ENCODE measurements around the gene PTCD2.
A peak's percentile ranks its signal among the peaks of the same experiment; 100 is the strongest.

PTCD2 gene

DNA sequence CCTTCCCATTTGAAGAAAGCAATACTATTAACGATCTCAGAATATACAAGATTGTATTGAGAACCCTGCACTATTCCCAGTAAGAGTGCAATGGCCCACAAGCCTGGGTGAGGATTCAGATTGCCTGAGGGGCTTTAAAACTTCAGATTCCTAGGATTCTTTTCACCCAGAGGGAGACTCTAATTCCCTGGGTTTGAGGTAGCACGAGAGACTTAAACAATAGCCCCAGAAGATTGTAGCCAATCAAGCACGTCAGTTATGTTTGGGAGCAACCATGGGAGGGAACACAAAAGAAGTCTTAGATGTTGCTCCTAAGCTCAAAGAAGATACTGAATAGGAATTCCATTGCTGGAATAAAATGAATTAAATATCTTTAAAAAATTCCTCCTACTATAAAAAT lies 18.0 kb upstream of the PTCD2 start:
- TF ChIP-seq, protein P1, sequence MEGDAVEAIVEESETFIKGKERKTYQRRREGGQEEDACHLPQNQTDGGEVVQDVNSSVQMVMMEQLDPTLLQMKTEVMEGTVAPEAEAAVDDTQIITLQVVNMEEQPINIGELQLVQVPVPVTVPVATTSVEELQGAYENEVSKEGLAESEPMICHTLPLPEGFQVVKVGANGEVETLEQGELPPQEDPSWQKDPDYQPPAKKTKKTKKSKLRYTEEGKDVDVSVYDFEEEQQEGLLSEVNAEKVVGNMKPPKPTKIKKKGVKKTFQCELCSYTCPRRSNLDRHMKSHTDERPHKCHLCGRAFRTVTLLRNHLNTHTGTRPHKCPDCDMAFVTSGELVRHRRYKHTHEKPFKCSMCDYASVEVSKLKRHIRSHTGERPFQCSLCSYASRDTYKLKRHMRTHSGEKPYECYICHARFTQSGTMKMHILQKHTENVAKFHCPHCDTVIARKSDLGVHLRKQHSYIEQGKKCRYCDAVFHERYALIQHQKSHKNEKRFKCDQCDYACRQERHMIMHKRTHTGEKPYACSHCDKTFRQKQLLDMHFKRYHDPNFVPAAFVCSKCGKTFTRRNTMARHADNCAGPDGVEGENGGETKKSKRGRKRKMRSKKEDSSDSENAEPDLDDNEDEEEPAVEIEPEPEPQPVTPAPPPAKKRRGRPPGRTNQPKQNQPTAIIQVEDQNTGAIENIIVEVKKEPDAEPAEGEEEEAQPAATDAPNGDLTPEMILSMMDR (IDR thresholded peaks at IDR 0.05; ENCODE audit: control extremely low read depth, extremely low read depth, low read depth, missing control alignments) = no peak
- no peak for DNase-seq (ENCODE audit: extremely low spot score)
- ChIA-PET POLR2A (interaction anchor here (0.7 kb wide), 1 partner anchor 517 kb away, joined by 3 read pairs; no protein-coding TSS in a partner anchor), CTCF (interaction anchor here (1.0 to 2.0 kb wide), 6 partner anchors 10 to 33 kb away, joined by 3 to 7 read pairs (median 4); no protein-coding TSS in a partner anchor)

DNA sequence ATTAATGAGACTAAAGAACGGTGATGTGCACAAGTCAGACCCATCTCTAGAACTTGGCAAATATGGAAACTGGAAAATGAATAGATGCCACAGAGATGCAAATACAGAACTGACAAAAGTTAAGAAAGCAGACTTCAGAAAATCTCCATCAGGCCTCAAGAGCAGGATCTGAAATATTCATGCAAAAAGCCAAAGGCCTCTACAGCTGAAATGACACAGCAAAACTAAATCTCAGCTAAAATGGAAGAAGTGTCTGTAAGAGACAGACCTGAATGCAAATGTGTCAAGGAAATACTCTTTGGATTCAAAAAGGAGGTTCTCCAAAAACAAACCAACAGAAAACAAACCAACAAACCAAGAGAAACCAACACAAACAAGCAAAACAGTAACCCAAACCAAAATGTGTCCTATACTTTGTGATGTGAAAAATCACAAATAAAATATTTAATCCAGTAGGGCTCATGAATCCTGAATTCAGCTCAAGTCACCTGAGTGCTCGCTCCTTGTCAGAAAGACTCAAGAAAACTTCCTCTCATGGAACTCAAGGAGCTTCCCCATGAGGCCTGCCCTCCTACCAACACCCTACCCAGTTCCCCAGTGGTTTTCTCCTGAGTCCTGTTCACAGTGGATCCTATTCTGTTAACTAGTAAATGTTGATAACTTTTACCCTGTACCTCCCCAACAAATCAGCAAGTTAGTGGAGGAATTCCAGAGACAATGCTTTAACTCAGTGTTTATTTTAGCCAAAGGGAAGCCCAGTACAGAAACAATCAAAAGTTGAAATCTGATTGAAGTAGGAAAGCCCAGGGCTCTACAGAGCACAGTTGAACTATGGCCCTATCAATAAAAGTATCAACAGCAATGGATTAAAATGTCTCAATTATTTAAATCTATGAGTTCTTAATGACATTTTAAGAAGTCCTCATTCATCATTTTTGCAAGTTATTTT lies 14.7 kb upstream of the PTCD2 start:
- TF ChIP-seq, protein P1 (IDR thresholded peaks at IDR 0.05; ENCODE audit: control extremely low read depth, extremely low read depth, low read depth, missing control alignments) = no peak
- ChIA-PET CTCF (interaction anchor here (1.1 to 2.6 kb wide), 6 partner anchors 10 to 44 kb away, joined by 3 to 10 read pairs (median 4); partner anchors contain the start of genes MRPS27 and PTCD2), POLR2A (interaction anchor here (1.5 kb wide), 1 partner anchor 13 kb away, joined by 4 read pairs; no protein-coding TSS in a partner anchor)
- DNase-seq (ENCODE audit: extremely low spot score) = peak; percentile 24

GRCh38 chr5:72307573-72307967 lies 12.6 kb upstream of the PTCD2 start:
- DNase-seq (ENCODE audit: extremely low spot score) = no peak
- TF ChIP-seq, protein P1 (IDR thresholded peaks at IDR 0.05; ENCODE audit: control extremely low read depth, extremely low read depth, low read depth, missing control alignments) = no peak
- CTCF ChIA-PET = interaction anchor here (0.7 to 6.1 kb wide), 23 partner anchors 8 to 525 kb away, joined by 3 to 77 read pairs (median 6); partner anchors contain the start of genes MRPS27 and PTCD2
- POLR2A ChIA-PET = interaction anchor here (0.6 to 2.0 kb wide), 4 partner anchors 12 to 541 kb away, joined by 4 to 9 read pairs (median 7); partner anchors contain the start of genes MRPS27 and PTCD2

- peak; percentile 96 for DNase-seq (ENCODE audit: extremely low spot score)
- TF ChIP-seq, protein P1 (IDR thresholded peaks at IDR 0.05; ENCODE audit: control extremely low read depth, extremely low read depth, low read depth, missing control alignments) = peak; percentile 92
- CTCF ChIA-PET = interaction anchor here (0.6 to 6.1 kb wide), 41 partner anchors 8 to 721 kb away, joined by 3 to 77 read pairs (median 4); partner anchors contain the start of genes MCCC2, MRPS27 and PTCD2
- POLR2A ChIA-PET = interaction anchor here (1.1 to 2.0 kb wide), 4 partner anchors 12 to 74 kb away, joined by 4 to 9 read pairs (median 7); partner anchors contain the start of genes MRPS27 and PTCD2
Measured at GRCh38 chr5:72307968-72308852, 12.0 kb upstream of the PTCD2 start.

GRCh38 chr5:72308853-72309191 lies 11.4 kb upstream of the PTCD2 start:
- POLR2A ChIA-PET = interaction anchor here (1.1 to 2.0 kb wide), 3 partner anchors 11 to 74 kb away, joined by 4 to 9 read pairs (median 8); partner anchors contain the start of genes MRPS27 and PTCD2
- DNase-seq (ENCODE audit: extremely low spot score) = no peak
- CTCF ChIA-PET = interaction anchor here (0.6 to 6.1 kb wide), 36 partner anchors 7 to 721 kb away, joined by 3 to 77 read pairs (median 4); partner anchors contain the start of genes MCCC2, MRPS27 and PTCD2
- TF ChIP-seq, protein P1 (IDR thresholded peaks at IDR 0.05; ENCODE audit: control extremely low read depth, extremely low read depth, low read depth, missing control alignments) = no peak

All from GM10248 (cell line).